GM19351 (cell line): Measurements from ENCODE around the gene CEP41.

Experiments
- ATAC-seq: cut with Tn5 transposase; IDR thresholded peaks from one replicate; pipeline ENCODE4 v1.9.1; 2021; ENCODE audit warnings: mild to moderate bottlenecking, moderate library complexity; ENCODE audit not compliant: unreplicated experiment

Gene CEP41, protein sequence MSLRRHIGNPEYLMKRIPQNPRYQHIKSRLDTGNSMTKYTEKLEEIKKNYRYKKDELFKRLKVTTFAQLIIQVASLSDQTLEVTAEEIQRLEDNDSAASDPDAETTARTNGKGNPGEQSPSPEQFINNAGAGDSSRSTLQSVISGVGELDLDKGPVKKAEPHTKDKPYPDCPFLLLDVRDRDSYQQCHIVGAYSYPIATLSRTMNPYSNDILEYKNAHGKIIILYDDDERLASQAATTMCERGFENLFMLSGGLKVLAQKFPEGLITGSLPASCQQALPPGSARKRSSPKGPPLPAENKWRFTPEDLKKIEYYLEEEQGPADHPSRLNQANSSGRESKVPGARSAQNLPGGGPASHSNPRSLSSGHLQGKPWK

DNA sequence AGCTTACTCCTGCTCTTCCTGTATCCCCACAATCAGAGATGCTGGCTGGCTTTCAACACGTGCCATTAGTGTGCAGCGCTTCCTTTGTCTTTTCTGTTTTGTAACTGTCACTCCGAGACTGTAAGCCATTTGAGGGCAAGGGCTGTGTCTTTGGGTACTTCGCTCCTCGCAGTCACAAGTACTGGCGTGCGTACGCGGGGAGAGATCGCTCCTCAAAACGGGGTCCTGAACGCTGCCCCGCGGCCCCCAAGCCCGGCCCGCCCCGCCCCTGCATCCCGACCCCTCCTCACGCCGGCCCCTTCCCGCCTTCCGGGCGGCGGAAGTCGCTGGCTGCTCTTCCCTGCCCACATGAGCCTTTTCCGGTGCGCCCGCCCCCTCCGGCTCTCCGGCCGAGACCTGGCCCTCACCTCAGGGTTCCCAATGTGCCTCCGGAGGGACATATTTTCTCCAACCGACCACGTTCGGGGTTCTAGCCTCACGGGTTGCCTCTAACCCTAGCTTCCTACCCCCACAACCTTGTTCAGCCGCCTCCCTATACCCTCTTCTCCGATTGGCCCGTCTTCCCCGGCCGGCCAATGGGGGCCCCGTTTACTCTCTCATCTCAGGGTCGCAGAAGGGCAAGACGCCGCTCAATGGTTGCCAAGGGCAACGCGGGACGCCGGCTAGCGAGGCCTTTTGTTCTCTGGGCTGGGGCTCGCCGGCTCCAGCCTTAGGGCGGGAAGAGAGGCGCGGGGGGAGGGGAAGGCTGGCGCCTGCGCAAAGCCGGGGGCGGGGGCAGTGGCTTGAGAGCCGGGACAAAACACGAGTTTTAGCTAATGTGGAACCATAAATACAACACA lies at the start of gene CEP41:
CEP41 (minus strand) TSS at position 490 of the 839 bp plus-strand sequence; CDS start at position 440, 50 bp downstream.
- peak; percentile 99 for ATAC-seq

DNA sequence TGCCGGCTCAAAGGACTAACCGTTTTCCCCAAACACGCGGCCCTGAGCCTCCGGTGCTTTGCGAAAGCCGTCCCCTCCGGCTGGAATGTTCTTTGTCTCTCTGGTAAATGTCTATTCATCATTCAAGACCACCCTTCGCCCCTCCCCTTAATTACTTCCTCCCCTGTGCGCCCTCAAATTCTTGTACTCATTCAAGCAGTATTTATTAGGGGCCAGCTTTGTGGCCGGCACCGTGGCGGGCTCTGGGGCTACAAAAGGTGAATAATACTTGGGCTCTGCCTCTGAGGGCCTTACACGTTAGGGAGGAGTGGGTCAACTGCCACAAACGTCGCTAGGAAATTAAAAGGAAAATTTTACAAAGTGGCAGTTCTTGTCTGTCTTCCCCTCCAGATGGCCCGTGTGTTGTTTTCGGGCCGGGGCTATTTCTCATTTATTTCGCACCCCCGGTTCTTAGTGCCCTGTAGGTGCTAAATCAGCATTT lies 49.5 kb upstream of the CEP41 start:
- no peak for ATAC-seq

DNA sequence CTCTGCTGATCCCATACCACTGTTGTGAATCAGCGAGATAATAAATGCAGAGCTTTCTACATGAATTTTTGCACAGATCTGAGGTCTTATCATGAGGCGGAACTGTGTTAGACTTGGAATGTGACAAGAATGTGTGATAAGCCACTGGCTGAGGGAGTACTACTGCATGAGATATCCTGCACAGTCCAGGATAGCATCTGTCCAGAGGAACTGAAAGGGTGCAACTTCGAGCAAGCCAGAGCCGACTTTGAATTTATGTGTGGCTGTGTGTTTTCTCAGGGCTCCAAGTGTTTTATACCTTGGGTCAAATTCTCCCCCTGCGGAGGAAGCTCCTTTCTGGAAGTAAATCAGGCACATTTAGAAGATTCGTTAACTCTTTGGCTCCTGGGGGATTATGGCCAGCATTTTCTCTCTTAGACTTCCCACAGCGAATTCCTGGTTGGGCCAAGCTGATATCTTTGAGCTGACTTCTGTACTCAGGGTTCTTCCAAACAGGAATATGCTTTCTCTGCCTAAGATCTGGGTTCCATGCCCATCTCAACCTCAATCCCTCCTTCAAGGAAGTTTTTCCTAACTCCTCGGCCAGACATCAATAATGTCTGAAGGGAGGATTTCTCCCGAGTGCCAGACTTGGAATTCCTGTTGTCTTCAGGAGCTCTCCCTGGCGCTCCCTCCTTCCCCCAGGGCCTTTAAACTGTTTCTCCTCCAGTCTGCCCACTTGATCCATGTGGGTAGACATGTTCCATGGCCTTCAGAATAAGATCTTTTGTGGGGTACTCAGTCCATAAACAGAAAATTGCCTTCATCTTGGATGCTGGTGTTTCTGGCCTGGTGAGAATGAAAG lies 48.5 kb upstream of the CEP41 start:
- ATAC-seq = no peak

DNA sequence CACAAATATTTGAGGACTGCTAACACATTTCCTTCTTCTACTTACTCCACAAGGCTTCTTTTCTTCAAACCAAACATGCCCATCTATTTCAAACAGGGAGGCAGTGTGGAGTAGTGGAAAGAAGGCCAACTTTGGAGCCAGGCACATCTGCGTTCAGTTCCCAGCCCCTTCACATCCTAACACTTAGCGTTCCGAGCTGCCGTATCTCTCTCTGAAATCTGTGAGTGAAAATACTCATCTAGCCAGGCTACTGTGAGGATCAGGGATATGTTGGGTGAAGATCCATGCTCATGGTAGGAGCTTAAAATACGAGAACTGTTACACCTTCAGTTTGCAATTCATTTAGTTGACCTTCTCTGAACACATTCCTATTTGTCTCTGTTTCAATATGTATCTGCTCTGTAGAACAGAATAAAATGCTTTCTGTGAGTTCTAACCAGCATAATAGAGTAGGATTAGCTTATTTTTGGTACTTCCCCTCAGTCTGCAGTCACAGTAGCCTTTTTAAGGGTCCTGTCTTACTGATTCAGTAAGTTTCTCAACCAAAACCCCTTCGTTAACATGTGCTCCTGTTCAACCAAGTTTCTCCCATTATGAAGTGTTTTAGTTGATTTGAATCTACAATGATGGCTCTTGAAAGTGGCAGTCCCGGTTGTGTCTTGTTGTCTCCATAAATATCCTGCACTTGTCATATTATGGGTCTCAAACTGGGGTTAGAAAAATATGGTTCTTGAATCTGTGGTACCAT lies 47.8 kb upstream of the CEP41 start:
- no peak for ATAC-seq

DNA sequence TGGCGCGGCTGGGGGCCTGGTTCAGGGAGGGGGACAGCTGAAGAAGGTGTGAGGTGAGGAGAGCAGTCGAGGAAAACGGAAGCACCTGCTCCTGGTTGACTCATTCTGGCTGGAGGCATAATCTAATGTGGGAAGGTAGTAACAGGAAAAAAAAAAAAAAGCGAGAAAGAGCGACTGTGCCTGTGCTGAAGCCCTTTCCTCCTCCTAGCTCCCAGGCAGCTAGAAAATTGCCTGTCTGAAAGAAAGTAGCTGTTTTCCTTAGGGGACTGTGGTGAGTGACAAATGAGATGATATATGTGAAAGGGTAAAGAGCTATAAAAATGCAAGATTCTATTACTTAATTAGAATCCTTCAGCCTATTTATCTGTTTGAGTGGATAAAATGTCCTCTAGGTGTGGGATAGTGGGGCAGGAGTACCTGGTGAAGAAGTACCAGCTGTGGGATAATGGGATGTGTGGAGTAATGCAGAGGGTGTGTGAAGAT lies 46.2 kb upstream of the CEP41 start:
- ATAC-seq = no peak

DNA sequence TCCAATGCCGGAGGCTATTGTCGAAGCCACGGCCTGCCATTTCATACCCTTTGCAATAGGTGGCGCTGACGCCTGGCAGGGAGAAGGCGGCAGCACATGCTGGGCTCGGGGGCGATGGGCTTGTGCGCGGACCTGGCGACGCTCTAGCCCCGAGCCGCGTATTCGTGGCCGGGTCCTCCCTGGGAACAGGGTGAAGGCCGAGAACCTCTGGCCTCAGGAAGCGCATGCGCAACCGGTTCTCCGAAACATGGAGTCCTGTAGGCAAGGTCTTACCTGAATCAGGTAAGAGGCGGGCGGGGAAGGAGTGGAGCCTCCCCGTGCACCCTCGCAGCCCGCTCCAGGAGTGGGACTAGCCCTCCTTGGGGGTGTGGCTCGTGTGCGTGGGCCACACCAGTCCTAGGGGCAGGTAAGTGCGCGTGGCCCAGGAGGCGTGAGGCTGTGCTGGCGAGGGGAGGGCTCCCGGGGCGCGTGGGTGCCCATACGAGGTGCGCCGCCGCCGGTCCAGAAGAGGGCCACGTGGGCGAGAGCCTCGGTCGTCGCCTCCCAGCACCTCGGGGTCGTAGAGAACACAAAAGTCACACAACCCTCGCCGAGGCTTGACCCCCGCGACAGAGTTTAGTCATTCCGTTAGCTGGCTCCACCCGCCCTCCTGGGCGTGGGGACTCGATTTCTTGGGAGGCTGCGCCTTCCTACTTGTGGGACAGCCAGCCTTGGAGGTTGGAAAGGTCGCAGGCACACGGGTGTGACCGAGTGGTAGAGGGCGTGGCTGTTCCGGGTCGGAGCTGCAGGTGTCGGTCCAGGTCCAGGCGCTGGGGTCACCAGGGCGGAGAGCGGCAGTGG lies 45.5 kb upstream of the CEP41 start:
- ATAC-seq = peak; percentile 46

DNA sequence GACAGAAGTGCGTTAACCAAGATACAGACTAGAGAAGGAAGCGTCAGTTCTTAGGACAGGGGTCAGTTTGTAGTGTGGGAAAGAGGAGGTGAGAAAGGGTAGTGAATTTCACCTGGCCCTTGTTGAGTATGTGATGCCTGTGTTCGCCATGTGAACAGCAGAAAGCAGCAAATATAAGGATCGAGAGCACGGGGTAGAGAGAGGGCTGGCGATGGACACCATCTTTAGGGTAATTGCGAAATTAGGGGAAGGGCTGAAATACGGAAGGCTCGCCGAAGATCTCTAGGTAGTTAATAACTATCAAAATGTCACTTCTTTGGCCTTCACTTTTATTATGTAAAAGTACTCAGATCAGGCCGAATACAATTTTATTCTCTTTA lies 44.9 kb upstream of the CEP41 start:
- no peak for ATAC-seq

DNA sequence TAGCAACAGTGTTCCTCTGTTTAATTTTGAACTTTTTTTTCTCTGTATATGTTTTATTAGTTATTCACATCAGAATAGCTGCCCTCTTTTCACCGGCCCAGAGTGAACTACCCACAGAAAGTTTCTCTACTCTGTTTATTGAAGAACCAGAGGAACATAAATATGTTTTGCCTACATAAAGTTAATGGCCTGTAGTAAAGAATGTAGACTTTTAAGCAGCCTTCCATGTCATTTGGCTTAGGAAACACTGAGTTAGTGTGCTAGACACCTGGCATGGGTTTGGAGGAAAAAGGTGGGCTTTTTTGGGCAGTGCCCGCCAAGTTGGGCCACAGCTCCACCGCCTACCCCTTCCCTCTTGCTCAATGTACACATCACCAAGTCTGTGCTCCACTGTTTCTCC lies 42.2 kb upstream of the CEP41 start:
- no peak for ATAC-seq

DNA sequence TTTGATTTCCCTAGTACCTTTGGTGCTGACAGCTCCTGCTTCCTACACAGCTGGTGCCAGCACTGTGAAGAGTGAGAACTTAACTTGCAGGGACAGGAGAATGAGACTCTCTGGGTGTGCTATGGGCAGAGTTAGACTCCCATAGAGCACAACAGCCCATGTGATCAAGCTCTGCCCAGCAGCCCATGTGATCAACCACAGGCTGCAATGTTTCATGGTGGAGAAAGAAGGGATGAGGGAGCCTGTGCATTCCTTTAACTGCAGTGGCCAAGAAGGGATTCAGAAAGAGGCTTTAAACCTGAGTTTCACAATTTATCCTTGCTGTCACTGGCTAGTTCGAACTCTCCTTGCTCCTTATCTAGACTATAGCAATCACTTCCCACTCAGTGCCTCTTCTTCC lies 41.1 kb upstream of the CEP41 start:
- ATAC-seq = no peak

DNA sequence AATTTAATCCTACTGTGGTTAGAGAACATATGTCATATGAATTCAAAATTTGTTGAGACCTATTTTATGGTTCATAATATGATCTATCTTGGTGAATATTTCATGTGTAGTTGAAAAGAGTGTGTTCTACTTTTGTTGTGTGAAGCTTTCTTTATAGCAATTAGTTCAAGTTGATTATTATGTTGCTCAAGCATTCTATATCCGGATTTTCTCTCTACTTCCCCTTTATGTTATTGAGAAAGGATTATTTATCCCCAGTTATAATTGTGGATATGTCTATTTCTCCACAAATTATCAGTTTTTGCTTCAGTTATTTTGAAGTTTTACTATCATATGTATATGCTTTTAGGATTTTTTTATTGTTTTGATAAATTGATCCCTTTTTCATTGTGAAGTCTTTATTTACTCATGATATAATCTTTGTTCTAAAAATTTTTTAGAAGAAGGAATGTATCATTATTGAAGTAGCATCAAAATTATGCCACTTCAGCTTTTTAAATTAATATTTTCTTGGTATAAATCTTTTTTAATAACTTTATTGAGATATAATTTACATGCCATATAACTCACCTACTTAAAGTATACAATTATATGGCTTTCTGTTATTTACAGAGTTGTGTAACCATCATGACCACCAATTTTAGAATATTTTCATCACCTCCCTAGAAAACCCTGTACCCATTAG lies 39.0 kb upstream of the CEP41 start:
- no peak for ATAC-seq

DNA sequence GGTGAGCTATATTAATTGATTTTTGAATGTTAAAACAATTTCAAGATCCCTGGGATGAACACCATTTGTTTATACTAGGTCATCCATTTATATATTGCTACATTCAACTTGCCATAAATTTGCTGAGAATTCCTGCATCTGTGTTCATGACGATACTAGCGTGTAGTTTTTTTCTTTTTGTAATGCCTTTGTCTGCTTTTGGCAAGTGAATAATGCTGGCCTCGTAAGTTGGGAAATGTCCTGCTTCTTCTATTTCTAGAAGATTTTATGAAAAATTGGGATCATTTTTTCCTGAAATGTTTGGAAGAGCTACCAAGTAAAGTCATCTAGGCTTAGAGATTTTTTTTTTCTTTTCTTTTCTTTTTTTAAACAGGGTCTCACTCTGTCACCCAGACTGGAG lies 38.2 kb upstream of the CEP41 start:
- ATAC-seq = no peak

DNA sequence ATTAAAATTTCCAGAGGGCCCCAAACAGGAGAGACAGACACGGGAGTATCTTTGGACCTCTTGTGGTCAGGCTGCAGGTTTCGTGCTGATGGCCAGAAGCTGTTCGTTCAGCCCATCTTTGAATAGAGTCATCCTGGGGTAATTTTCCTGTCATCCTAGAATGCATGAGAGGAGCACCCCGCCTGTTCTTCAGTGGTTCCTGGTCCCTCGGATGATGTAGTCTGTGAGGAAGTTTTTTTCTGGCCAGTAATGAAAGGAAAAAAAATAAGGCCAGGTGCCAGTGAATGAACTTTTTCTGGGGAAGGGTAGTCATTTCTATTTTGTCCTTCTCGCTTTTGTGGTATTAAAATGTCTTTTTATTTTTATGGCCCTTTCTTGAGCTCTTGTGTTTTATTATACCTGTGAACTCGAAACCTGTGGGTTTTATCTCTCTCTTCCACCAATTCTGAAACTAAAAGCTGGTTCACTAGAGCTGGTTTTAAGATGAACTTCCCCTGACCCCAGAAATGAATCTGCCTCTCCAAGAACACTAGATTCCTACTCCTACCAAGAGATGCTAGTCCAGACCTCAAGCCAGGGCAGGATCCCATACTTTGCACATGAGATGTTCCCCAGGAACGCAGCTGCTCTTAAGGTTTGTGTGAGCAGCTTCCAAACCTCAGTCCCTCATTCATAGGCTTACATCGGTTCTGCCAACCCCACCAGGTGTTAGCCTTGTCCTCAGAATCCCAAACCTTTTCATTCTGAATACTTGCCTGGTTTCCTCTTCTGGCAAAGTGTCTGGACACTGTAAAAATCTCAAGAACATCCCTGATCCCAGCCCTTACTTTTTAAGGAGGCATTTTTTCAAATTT lies 35.7 kb upstream of the CEP41 start:
- ATAC-seq = peak; percentile 96

DNA sequence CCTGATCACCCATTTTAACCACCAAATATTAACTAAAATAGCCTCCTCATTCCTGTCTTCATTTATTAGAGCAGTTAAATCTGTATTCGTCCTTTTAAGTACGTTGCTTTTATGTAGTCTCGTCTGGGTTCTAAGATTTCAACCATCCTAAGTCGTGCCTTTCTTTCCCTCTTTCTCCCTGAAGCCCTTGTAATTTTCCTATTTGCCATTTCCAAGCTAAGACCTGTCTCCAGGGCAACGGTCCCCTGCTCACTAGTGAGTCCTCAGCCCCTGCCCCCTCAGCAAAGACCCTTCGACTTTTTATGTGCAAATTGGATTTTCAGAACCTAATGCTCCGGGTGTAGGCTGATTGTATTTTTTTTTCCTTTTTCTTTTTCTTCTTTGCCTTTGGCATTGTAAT lies 35.0 kb upstream of the CEP41 start:
- ATAC-seq = no peak

DNA sequence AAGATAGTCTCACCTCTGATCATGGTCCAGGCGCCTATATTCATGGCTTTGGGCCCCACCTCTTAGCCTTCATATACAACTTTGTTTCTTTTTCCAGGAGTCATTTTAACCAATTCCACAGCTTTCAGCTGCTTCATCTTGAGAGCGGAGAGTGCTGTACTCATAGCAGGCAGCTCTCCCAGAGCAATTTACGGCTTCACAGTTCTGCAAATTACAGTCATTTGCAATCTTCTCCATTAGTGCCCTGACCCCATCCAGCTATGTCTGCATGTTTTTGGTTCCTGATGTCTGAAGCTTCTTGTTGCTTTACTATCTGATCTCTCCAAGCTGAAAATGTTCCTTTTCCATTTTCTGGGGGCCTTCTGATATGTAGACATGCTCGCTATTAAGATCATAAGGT lies 33.1 kb upstream of the CEP41 start:
- no peak for ATAC-seq

DNA sequence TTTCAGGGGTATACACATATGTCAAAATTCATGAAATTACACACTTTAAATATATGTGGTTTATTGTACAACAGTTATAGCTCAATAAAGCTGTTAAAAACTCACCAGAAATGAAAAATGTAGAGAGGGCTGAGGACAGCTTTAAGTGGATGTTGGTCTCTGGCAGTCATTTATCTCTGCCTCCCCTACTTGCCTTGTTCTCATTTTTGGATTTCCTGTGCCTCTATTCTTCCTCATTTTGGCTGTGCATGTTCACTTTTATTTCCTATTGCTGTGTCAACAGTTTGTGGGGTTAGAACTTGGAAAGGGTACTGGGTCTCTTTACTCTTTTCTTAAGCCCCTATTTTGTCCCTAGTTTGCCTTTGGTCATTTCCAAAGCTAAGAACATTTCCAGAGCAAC lies 32.5 kb upstream of the CEP41 start:
- no peak for ATAC-seq

DNA sequence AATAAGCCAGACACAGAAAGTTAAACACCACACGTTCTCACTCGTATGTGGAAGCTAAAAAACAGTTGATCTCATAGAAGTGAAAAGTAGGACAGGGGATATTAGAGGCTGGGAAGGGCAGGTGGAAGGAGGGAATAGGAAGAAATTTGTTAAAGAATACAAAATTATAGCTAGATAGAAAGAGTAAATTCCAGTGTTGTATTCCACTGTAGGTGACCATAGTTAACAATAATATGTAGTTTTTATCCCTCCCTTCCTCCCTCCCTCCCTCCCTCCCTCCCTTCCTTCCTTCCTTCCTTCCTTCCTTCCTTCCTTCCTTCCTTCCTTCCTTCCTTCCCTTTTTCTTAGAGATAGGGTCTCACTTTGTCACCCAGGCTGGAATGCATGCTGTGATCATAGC lies 31.2 kb upstream of the CEP41 start:
- no peak for ATAC-seq

DNA sequence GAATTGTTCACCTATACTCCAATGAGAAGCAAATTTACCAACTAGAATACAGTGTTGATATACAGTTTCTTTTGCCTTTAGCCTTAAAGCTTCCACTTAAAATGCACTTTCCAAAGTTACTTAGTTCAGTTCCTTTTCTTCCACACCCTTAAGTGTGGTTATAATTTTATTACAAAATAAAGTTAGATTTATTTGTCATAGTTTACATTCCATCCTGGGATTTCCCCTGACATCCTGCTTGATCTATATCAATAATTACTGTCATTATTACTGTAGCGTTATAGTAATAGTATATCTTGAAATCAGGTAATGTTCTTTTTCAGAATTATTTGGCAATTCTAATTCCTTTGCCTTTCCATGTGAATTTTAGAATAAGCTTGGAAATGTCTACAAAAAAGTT lies 27.8 kb upstream of the CEP41 start:
- ATAC-seq = no peak
